IMR-90 (cell line): ENCODE measurements around the gene HIPK1. TPM values are rescaled to one million over a fixed set of nuclear protein-coding genes. Genes with fewer than 3 reads are reported as not detected.

Experiments
- ATAC-seq: fragments of 200-7000 bp; cut with Tn5 transposase; 2 replicates; pipeline ENCODE4 v1.9.1; 2020; ENCODE audit warnings: low read depth, mild to moderate bottlenecking, moderate library complexity
- BruUV-seq: library from RNA; stranded (reverse); fragments of 400-500 nt; replicated peaks from 2 replicates; lab custom pipeline; 2021; lab: Mats Ljungman, UMichigan
- CTCF ChIA-PET: fragments of 300-600 bp; formaldehyde crosslinking; extraction: SDS; loops from one replicate; lab custom pipeline; 2021; ENCODE audit warnings: antibody characterized with exemption; lab: Yijun Ruan, JAX
- POLR2A ChIA-PET: fragments of 300-600 bp; sonication (Branson Sonifier 250); formaldehyde crosslinking; loops from one replicate; lab custom pipeline; 2022; ENCODE audit warnings: antibody characterized with exemption; ENCODE audit not compliant: unreplicated experiment; lab: Charles Lee
- DNase-seq: peaks from one replicate; pipeline ENCODE4 v3.0.0; 2013
- H2AFZ ChIP-seq: replicated peaks from 2 replicates; pipeline ENCODE3; 2013; ENCODE audit warnings: low read length, mild to moderate bottlenecking; ENCODE audit not compliant: poor library complexity
- H2AK5ac ChIP-seq: 2 replicates; pipeline ENCODE4 v1.6.1; 2013; ENCODE audit warnings: low read depth, low read length, inconsistent platforms
- H2AK9ac ChIP-seq: replicated peaks from 2 replicates; pipeline ENCODE3; 2013; ENCODE audit warnings: mild to moderate bottlenecking, low read depth, low read length, moderate library complexity; ENCODE audit not compliant: poor library complexity
- H2BK120ac ChIP-seq: 2 replicates; pipeline ENCODE4 v1.6.1; 2013; ENCODE audit warnings: low read depth, low read length, inconsistent platforms
- H2BK15ac ChIP-seq: 3 replicates; pipeline ENCODE4 v1.6.1; 2013; ENCODE audit warnings: low read depth, low read length, inconsistent platforms
- H2BK20ac ChIP-seq: 2 replicates; pipeline ENCODE4 v1.6.1; 2013; ENCODE audit warnings: low read depth, mild to moderate bottlenecking, inconsistent platforms, low read length, moderate library complexity
- H2BK5ac ChIP-seq: 2 replicates; pipeline ENCODE4 v1.6.1; 2013; ENCODE audit warnings: mild to moderate bottlenecking, low read depth, low read length, inconsistent platforms; ENCODE audit not compliant: poor library complexity, severe bottlenecking
- H3K14ac ChIP-seq: replicated peaks from 2 replicates; pipeline ENCODE4 v1.6.1; 2013; ENCODE audit warnings: low read depth, low read length, inconsistent platforms
- H3K18ac ChIP-seq: 2 replicates; pipeline ENCODE4 v1.6.1; 2013; ENCODE audit warnings: low read depth, low read length, control low read depth
- H3K23ac ChIP-seq: 2 replicates; pipeline ENCODE4 v1.6.1; 2013; ENCODE audit warnings: low read depth, low read length, inconsistent platforms
- H3K27ac ChIP-seq: 2 replicates; pipeline ENCODE4 v1.5.1; 2013; ENCODE audit warnings: mild to moderate bottlenecking, control low read depth, low read length; ENCODE audit not compliant: insufficient read depth
- H3K27me3 ChIP-seq: 2 replicates; pipeline ENCODE4 v1.6.1; 2013; ENCODE audit warnings: low read length; ENCODE audit not compliant: control insufficient read depth, insufficient read depth
- H3K36me3 ChIP-seq: 2 replicates; pipeline ENCODE4 v1.6.1; 2013; ENCODE audit warnings: low read length, mixed read lengths; ENCODE audit not compliant: control insufficient read depth, insufficient read depth
- H3K4ac ChIP-seq: 2 replicates; pipeline ENCODE4 v1.6.1; 2013; ENCODE audit warnings: low read depth, low read length, inconsistent platforms
- H3K4me1 ChIP-seq: 2 replicates; pipeline ENCODE4 v1.6.1; 2013; ENCODE audit warnings: low read length, mixed read lengths; ENCODE audit not compliant: control insufficient read depth, insufficient read depth
- H3K4me2 ChIP-seq: 2 replicates; pipeline ENCODE4 v1.6.1; 2013; ENCODE audit warnings: low read depth, mild to moderate bottlenecking, control low read depth, low read length, moderate library complexity
- H3K4me3 ChIP-seq: 2 replicates; pipeline ENCODE4 v1.5.1; 2013; ENCODE audit warnings: low read depth, mild to moderate bottlenecking, control low read depth, low read length, moderate library complexity; ENCODE audit not compliant: insufficient read depth
- H3K56ac ChIP-seq: 2 replicates; pipeline ENCODE4 v1.6.1; 2013; ENCODE audit warnings: low read length, inconsistent platforms; ENCODE audit not compliant: insufficient read depth; ENCODE audit errors: extremely low read depth
- H3K79me1 ChIP-seq, 2 experiments: 2 replicates each; pipeline ENCODE4 v1.6.1; 2013; ENCODE audit warnings: low read length in 2 of 2, inconsistent platforms in 1 of 2, low read depth in 1 of 2
- H3K9ac ChIP-seq: 2 replicates; pipeline ENCODE4 v1.6.1; 2013; ENCODE audit warnings: low read depth, low read length, control low read depth
- H3K9me1 ChIP-seq: 2 replicates; pipeline ENCODE4 v1.6.1; 2013; ENCODE audit warnings: low read length, inconsistent platforms; ENCODE audit not compliant: insufficient read depth
- H3K9me3 ChIP-seq: 2 replicates; pipeline ENCODE4 v1.6.1; 2013; ENCODE audit warnings: low read length; ENCODE audit not compliant: control insufficient read depth, insufficient read depth
- H4K20me1 ChIP-seq: 2 replicates; pipeline ENCODE4 v1.6.1; 2013; ENCODE audit warnings: low read length, inconsistent platforms; ENCODE audit not compliant: insufficient read depth
- H4K5ac ChIP-seq: 2 replicates; pipeline ENCODE4 v1.6.1; 2013; ENCODE audit warnings: mild to moderate bottlenecking, low read depth, low read length, control low read depth
- H4K8ac ChIP-seq, 2 experiments: 2 replicates each; pipeline ENCODE4 v1.6.1; 2013; ENCODE audit warnings: low read depth in 2 of 2, low read length in 2 of 2, control low read depth in 1 of 2, inconsistent platforms in 1 of 2
- H4K91ac ChIP-seq: 2 replicates; pipeline ENCODE4 v1.6.1; 2013; ENCODE audit warnings: low read depth, low read length, inconsistent platforms; ENCODE audit not compliant: insufficient read depth
- BHLHE40 ChIP-seq: fragments of 150-350 bp; IDR thresholded peaks from 2 replicates; pipeline ENCODE4 v1.6.1; 2016; ENCODE audit warnings: mild to moderate bottlenecking, low read depth, low read length
- CTCF ChIP-seq: conservative IDR thresholded peaks from 2 replicates; pipeline ENCODE4 v1.5.1; 2012; ENCODE audit warnings: mild to moderate bottlenecking, low read depth, low read length, improper control_type of control experiment
- FOS ChIP-seq: fragments of 150-350 bp; IDR thresholded peaks from 2 replicates; pipeline ENCODE4 v1.6.1; 2016; ENCODE audit warnings: low read depth, low read length
- MAFK ChIP-seq: IDR thresholded peaks from 2 replicates; pipeline ENCODE4 v1.6.1; 2012; ENCODE audit warnings: low read depth, low read length, improper control_type of control experiment
- MAZ ChIP-seq: IDR thresholded peaks from 2 replicates; pipeline ENCODE4 v1.6.1; 2012; ENCODE audit warnings: low read depth, mild to moderate bottlenecking, low read length, improper control_type of control experiment, moderate library complexity, borderline replicate concordance
- MXI1 ChIP-seq: IDR thresholded peaks from 2 replicates; pipeline ENCODE4 v1.6.1; 2012; ENCODE audit warnings: low read depth, mild to moderate bottlenecking, low read length, moderate library complexity, borderline replicate concordance
- RAD21 ChIP-seq: IDR thresholded peaks from 2 replicates; pipeline ENCODE4 v1.6.1; 2012; ENCODE audit warnings: low read length, improper control_type of control experiment
- RCOR1 ChIP-seq: IDR thresholded peaks from 2 replicates; pipeline ENCODE4 v1.6.1; 2012; ENCODE audit warnings: mild to moderate bottlenecking, low read length, improper control_type of control experiment; ENCODE audit not compliant: insufficient replicate concordance
- RFX5 ChIP-seq: IDR thresholded peaks from 2 replicates; pipeline ENCODE4 v1.8.0; 2012; ENCODE audit warnings: low read depth, mild to moderate bottlenecking, low read length, moderate library complexity
- WGBS, 2 experiments: methylation state at CpG; one replicate each; pipeline versions ENCODE4 v1.1.5 to v1.1.7; 2013; ENCODE audit warnings: missing lambda C conversion rate in 2 of 2; ENCODE audit not compliant: insufficient read length in 1 of 2; ENCODE audit errors: extremely low coverage in 2 of 2; 5-methylcytosine and 5-hydroxymethylcytosine counted together
- dilution Hi-C: fragments of 300-500 bp; cut with HindIII; formaldehyde crosslinking; loops from one replicate; pipeline ENCODE4 v1.14.3; 2018; ENCODE audit warnings: low sequenced_read_pairs; ENCODE audit not compliant: unreplicated experiment
- in situ Hi-C: fragments of 300-500 bp; cut with MboI; formaldehyde crosslinking; loops from 3 replicates; pipeline ENCODE4 v1.14.3; 2019; ENCODE audit warnings: low sequenced_read_pairs, inconsistent platforms, mixed read lengths
- intact Hi-C: fragments of 100-400 bp; cut with micrococcal nuclease; formaldehyde crosslinking; loops from 2 replicates; pipeline ENCODE4 v1.10.0; 2022
- polyA plus RNA-seq, 3 experiments: library from polyadenylated mRNA; depleted of rRNA; stranded (reverse); fragments of >200 nt; gene quantifications; 2 replicates each; pipeline ENCODE4 v1.2.3, GENCODE V29; 2012; ENCODE audit warnings: low replicate concordance in 1 of 3
- total RNA-seq: library from RNA; depleted of rRNA; stranded (reverse); fragments of >200 nt; gene quantifications from 2 replicates; pipeline ENCODE4 v1.2.3, GENCODE V29; 2012
- TF ChIP-seq, protein P1 (sequence below): fragments of 150-350 bp; IDR thresholded peaks from 2 replicates; pipeline ENCODE4 v1.6.1; 2016; ENCODE audit warnings: low read depth, mild to moderate bottlenecking, low read length, moderate library complexity, borderline replicate concordance
- TF ChIP-seq, protein P2 (sequence below): fragments of 150-350 bp; IDR thresholded peaks from 2 replicates; pipeline ENCODE4 v1.6.1; 2017; ENCODE audit warnings: mild to moderate bottlenecking, antibody characterized with exemption, low read length, low read depth

Gene HIPK1
- total and polyA plus RNA-seq, 2 of the 4 experiments (the other 2 are of a cell fraction) = 15.3 to 33.9 TPM

GRCh38 chr1:113928941-113929749, at the start of gene HIPK1 (continued):
- TF ChIP-seq MAFK = no peak
- no peak for TF ChIP-seq CTCF

DNA sequence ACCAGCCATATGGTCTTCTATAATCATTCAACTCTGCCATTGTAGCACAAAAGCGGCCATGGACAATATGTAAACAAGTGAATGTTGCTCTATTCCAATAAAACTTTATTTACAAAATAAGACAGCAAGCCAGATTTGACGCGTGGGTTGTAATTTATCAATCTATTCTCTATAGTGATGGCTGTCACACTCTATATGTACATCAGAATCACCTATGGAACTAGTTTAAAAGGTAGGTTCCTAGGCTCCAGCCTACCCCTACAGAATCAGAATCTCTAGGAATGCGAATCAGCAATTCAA, 49.4 kb upstream of the HIPK1 start:
- DNase-seq (no peak), ATAC-seq (no peak)
- Histone ChIP-seq H2BK20ac (no peak overlapping the region), H3K56ac (no peak overlapping the region), H2AFZ (no peak overlapping the region), H2BK15ac (no peak overlapping the region), H4K20me1 (no peaks in the 10 kb centered on the region), H2BK120ac (no peak overlapping the region), H3K36me3 (no peaks in the 10 kb centered on the region), H4K5ac (no peak overlapping the region), H3K4ac (no peak overlapping the region), H3K14ac (no peak overlapping the region), H3K27me3 (no peaks in the 10 kb centered on the region), H3K4me3 (no peak overlapping the region), H3K79me1 (no peaks in the 10 kb centered on the region), H3K9me3 (no peaks in the 10 kb centered on the region), H3K23ac (no peak overlapping the region), H2BK5ac (no peak overlapping the region), H3K9me1 (no peaks in the 10 kb centered on the region; the same call in 1 of the 2 replicates), H3K4me1 (no peaks in the 10 kb centered on the region), H2AK5ac (no peak overlapping the region), H3K18ac (no peak overlapping the region), H2AK9ac (no peak overlapping the region), H4K91ac (no peak overlapping the region), H4K8ac (no peak overlapping the region), H3K9ac (no peak overlapping the region), H3K4me2 (no peak overlapping the region), H3K27ac (no peak overlapping the region)
- intact Hi-C loops = no loop called here
- ChIA-PET CTCF (interaction anchor here (1.4 kb wide), 1 partner anchor 11 kb away, joined by 3 read pairs; no protein-coding TSS in a partner anchor), POLR2A (no interaction called here)
- WGBS, 2 experiments = no CpG with 5 or more reads among the region's 4 CpGs
- no TSS peak for BruUV-seq
- dilution Hi-C loops = no loop called here
- in situ Hi-C loops = no loop called here
- TF ChIP-seq, protein P1, sequence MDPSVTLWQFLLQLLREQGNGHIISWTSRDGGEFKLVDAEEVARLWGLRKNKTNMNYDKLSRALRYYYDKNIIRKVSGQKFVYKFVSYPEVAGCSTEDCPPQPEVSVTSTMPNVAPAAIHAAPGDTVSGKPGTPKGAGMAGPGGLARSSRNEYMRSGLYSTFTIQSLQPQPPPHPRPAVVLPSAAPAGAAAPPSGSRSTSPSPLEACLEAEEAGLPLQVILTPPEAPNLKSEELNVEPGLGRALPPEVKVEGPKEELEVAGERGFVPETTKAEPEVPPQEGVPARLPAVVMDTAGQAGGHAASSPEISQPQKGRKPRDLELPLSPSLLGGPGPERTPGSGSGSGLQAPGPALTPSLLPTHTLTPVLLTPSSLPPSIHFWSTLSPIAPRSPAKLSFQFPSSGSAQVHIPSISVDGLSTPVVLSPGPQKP = no peak
- TF ChIP-seq FOS (no peak), RAD21 (no peak), RFX5 (no peak), RCOR1 (no peak), BHLHE40 (no peak), MAFK (no peak), MAZ (no peak), MXI1 (no peak)
- TF ChIP-seq, protein P2, sequence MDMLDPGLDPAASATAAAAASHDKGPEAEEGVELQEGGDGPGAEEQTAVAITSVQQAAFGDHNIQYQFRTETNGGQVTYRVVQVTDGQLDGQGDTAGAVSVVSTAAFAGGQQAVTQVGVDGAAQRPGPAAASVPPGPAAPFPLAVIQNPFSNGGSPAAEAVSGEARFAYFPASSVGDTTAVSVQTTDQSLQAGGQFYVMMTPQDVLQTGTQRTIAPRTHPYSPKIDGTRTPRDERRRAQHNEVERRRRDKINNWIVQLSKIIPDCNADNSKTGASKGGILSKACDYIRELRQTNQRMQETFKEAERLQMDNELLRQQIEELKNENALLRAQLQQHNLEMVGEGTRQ = no peak
